ENCODE data around the gene BTBD16. TPM values are rescaled to one million over a fixed set of nuclear protein-coding genes. Genes with fewer than 3 reads are reported as not detected.

The BTBD16 gene
- total and polyA plus RNA-seq, 2 of the 4 experiments (the other 2 are of a cell fraction): not detected

DNA sequence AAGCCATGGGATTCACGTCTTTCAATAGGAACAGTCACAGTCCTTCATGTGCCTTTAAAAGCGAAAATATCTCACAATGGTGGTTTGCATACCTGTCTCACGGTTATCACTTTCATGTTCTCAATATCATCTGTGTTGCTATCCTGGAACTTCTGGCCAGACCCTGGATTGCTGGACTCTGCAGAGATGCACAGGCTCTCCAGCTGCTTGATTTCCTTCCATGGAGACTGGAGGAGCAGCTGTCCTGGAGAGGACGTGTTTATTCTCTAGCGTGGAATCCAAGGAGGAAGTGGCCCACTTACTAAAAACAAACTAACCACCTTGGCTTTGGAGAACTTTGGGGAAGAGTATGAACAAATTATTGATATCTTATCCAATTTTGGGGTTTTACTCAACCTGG lies 16.5 kb downstream of the BTBD16 start:
- Histone ChIP-seq H3K36me3 (ENCODE audit: control insufficient read depth, insufficient read depth, low read length) (no peaks in the 10 kb centered on the region), H3K23ac (ENCODE audit: low read depth, low read length) (no peak overlapping the region), H4K5ac (ENCODE audit: low read depth, low read length) (no peak overlapping the region), H2BK5ac (ENCODE audit: low read depth, low read length, poor library complexity, severe bottlenecking) (no peak overlapping the region), H2BK120ac (ENCODE audit: low read depth, low read length) (no peak overlapping the region), H2AK5ac (ENCODE audit: low read depth, low read length) (no peak overlapping the region), H3K9ac (ENCODE audit: low read depth, low read length) (no peak overlapping the region), H2AK9ac (replicated peaks; ENCODE audit: low read depth, low read length, poor library complexity) (no peak overlapping the region), H3K18ac (ENCODE audit: low read depth, low read length) (no peak overlapping the region), H3K14ac (replicated peaks; ENCODE audit: low read depth, low read length) (no peak overlapping the region), H3K56ac (ENCODE audit: extremely low read depth, insufficient read depth, low read length) (no peak overlapping the region), H2BK15ac (ENCODE audit: low read depth, low read length) (no peak overlapping the region), H2BK20ac (ENCODE audit: low read depth, low read length) (no peak overlapping the region), H4K91ac (ENCODE audit: insufficient read depth, low read depth, low read length) (no peak overlapping the region), H4K20me1 (ENCODE audit: insufficient read depth, low read length) (no peaks in the 10 kb centered on the region), H3K9me3 (ENCODE audit: control insufficient read depth, insufficient read depth, low read length) (no peaks in the 10 kb centered on the region), H3K4me3 (ENCODE audit: insufficient read depth, low read depth, low read length) (no peak overlapping the region), H3K27ac (ENCODE audit: insufficient read depth, low read length) (no peak overlapping the region), H3K27me3 (ENCODE audit: control insufficient read depth, insufficient read depth, low read length) (peaks cover 2% of the 10 kb centered on the region; the same call in 1 of the 2 replicates), H4K8ac (ENCODE audit: low read depth in 2 of 2, low read length in 2 of 2) (no peak overlapping the region), H3K9me1 (ENCODE audit: insufficient read depth, low read length) (peaks cover 6% of the 10 kb centered on the region; the same call in 1 of the 2 replicates), H3K4me2 (ENCODE audit: low read depth, low read length) (no peak overlapping the region), H3K4me1 (ENCODE audit: control insufficient read depth, insufficient read depth, low read length) (peaks cover 10% of the 10 kb centered on the region), H3K79me1 (ENCODE audit: low read depth in 1 of 2, low read length in 2 of 2) (no peaks in the 10 kb centered on the region), H3K4ac (ENCODE audit: low read depth, low read length) (no peak overlapping the region), H2AFZ (replicated peaks; ENCODE audit: low read length, poor library complexity) (no peak overlapping the region)
- no peak for ATAC-seq (ENCODE audit: low read depth)
- dilution Hi-C loops (cut with HindIII; ENCODE audit: low sequenced_read_pairs, unreplicated experiment) (no loop called here), intact Hi-C loops (cut with micrococcal nuclease) (no loop called here), in situ Hi-C loops (cut with MboI; ENCODE audit: low sequenced_read_pairs) (no loop called here)
- no peak for DNase-seq
- POLR2A ChIA-PET (ENCODE audit: unreplicated experiment): no interaction called here
- BruUV-seq (replicated peaks): no TSS peak
- whole genome bisulfite sequencing, 2 experiments (ENCODE audit: extremely low coverage in 2 of 2, insufficient read length in 1 of 2): 96% methylated on average over 3 of the region's 5 CpGs; no CpG with 5 or more reads in 1 of the 2 experiments
- CTCF ChIA-PET: interaction anchor here (1.1 kb wide), 1 partner anchor 9 kb away, joined by 4 read pairs; no protein-coding TSS in a partner anchor
- TF ChIP-seq CEBPB (IDR thresholded peaks at IDR 0.05; ENCODE audit: low read depth, low read length) (no peak), POLR2A (IDR thresholded peaks at IDR 0.05; ENCODE audit: low read depth, low read length) (no peak), RFX5 (IDR thresholded peaks at IDR 0.05; ENCODE audit: low read depth, low read length) (no peak)
- TF ChIP-seq, protein P1, sequence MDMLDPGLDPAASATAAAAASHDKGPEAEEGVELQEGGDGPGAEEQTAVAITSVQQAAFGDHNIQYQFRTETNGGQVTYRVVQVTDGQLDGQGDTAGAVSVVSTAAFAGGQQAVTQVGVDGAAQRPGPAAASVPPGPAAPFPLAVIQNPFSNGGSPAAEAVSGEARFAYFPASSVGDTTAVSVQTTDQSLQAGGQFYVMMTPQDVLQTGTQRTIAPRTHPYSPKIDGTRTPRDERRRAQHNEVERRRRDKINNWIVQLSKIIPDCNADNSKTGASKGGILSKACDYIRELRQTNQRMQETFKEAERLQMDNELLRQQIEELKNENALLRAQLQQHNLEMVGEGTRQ (IDR thresholded peaks at IDR 0.05; ENCODE audit: low read depth, low read length): no peak
- TF ChIP-seq, protein P2, sequence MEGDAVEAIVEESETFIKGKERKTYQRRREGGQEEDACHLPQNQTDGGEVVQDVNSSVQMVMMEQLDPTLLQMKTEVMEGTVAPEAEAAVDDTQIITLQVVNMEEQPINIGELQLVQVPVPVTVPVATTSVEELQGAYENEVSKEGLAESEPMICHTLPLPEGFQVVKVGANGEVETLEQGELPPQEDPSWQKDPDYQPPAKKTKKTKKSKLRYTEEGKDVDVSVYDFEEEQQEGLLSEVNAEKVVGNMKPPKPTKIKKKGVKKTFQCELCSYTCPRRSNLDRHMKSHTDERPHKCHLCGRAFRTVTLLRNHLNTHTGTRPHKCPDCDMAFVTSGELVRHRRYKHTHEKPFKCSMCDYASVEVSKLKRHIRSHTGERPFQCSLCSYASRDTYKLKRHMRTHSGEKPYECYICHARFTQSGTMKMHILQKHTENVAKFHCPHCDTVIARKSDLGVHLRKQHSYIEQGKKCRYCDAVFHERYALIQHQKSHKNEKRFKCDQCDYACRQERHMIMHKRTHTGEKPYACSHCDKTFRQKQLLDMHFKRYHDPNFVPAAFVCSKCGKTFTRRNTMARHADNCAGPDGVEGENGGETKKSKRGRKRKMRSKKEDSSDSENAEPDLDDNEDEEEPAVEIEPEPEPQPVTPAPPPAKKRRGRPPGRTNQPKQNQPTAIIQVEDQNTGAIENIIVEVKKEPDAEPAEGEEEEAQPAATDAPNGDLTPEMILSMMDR (conservative IDR thresholded peaks at IDR 0.05; ENCODE audit: low read depth, low read length): no peak

All from IMR-90 (cell line).